ENCODE results near the gene CACNB2.

The CACNB2 gene

GRCh38 chr10:18409599-18410397 is 269.6 kb downstream of the CACNB2 start:
- TF ChIP-seq CTCF (IDR thresholded peaks at IDR 0.05; ENCODE audit: insufficient read depth, low read depth, low read length, missing control alignments): no peak
- no peak for DNase-seq (ENCODE audit: low read depth)
- H3K4me3 ChIP-seq (ENCODE audit: low read length): no peak overlapping the region

- DNase-seq (ENCODE audit: low read depth): no peak
- no peak for TF ChIP-seq CTCF (IDR thresholded peaks at IDR 0.05; ENCODE audit: insufficient read depth, low read depth, low read length, missing control alignments)
- no peak overlapping the region for H3K4me3 ChIP-seq (ENCODE audit: low read length)
Observed at GRCh38 chr10:18414061-18414460, 273.8 kb downstream of the CACNB2 start.

GRCh38 chr10:18417950-18418527 is 277.8 kb downstream of the CACNB2 start:
- no peak for DNase-seq (ENCODE audit: low read depth)
- no peak for TF ChIP-seq CTCF (IDR thresholded peaks at IDR 0.05; ENCODE audit: insufficient read depth, low read depth, low read length, missing control alignments)
- H3K4me3 ChIP-seq (ENCODE audit: low read length): no peak overlapping the region

- TF ChIP-seq CTCF (IDR thresholded peaks at IDR 0.05; ENCODE audit: insufficient read depth, low read depth, low read length, missing control alignments): no peak
- no peak for DNase-seq (ENCODE audit: low read depth)
- H3K4me3 ChIP-seq (ENCODE audit: low read length): no peak overlapping the region
Observed at GRCh38 chr10:18418541-18419215, 278.5 kb downstream of the CACNB2 start.

- H3K4me3 ChIP-seq (ENCODE audit: low read length): no peak overlapping the region
- TF ChIP-seq CTCF (IDR thresholded peaks at IDR 0.05; ENCODE audit: insufficient read depth, low read depth, low read length, missing control alignments): no peak
- no peak for DNase-seq (ENCODE audit: low read depth)
Observed at GRCh38 chr10:18419945-18420344, 279.7 kb downstream of the CACNB2 start.

GRCh38 chr10:18421726-18422293 is 281.6 kb downstream of the CACNB2 start:
- DNase-seq (ENCODE audit: low read depth): no peak
- no peak for TF ChIP-seq CTCF (IDR thresholded peaks at IDR 0.05; ENCODE audit: insufficient read depth, low read depth, low read length, missing control alignments)
- H3K4me3 ChIP-seq (ENCODE audit: low read length): no peak overlapping the region

Measured in epithelial cell of esophagus (primary cell).